Measurements from ENCODE around the gene DIS3L2. TPM values are rescaled to one million over a fixed set of nuclear protein-coding genes. Genes with fewer than 3 reads are reported as not detected.
A peak's percentile ranks its signal among the peaks of the same experiment; 100 is the strongest.
"Not testable (repeated sequence)": the region's sequence is repeated elsewhere in the genome, so short reads cannot be mapped to it uniquely, and the experiment has no call there.

Gene DIS3L2
- total and polyA plus RNA-seq, 8 donors: 13.0 to 24.0 (median 16.8) TPM

- no peak for ATAC-seq
- H3K36me3 ChIP-seq: no peaks in the 10 kb centered on the region
- no peaks in the 10 kb centered on the region for H3K27me3 ChIP-seq
- no peak for FAIRE-seq
- intact Hi-C loops (cut with DNase I): loop anchor here in 1 of 3 donors (10.0 kb wide), 1 partner anchor 417 kb away; no protein-coding TSS in a partner anchor
- DNase-seq: peak in 1 of 6 donors; percentile 45
- H3K9me3 ChIP-seq: no peaks in the 10 kb centered on the region
- H3K4me1 ChIP-seq: peaks cover 0 to 16% (median 0%) of the 10 kb centered on the region in 3 donors
- no peak for TF ChIP-seq CTCF (IDR thresholded peaks at IDR 0.05)
- no peak overlapping the region for H3K4me3 ChIP-seq
- 94 to 98% methylated on average over 9 of the region's 9 CpGs for WGBS, 2 donors
- H3K27ac ChIP-seq: no peak overlapping the region
Measured at GRCh38 chr2:232321817-232322559, 360.5 kb downstream of the DIS3L2 start.

GRCh38 chr2:232322560-232323327, 361.2 kb downstream of the DIS3L2 start:
- WGBS, 2 donors: 92 to 96% methylated on average over 18 of the region's 18 CpGs
- Histone ChIP-seq H3K27ac (no peak overlapping the region), H3K36me3 (no peaks in the 10 kb centered on the region), H3K9me3 (no peaks in the 10 kb centered on the region), H3K27me3 (no peaks in the 10 kb centered on the region), H3K4me3 (no peak overlapping the region), H3K4me1 (peaks cover 0 to 16% (median 0%) of the 10 kb centered on the region in 3 donors)
- ATAC-seq (no peak), DNase-seq (peak in 1 of 6 donors; percentile 47), FAIRE-seq (no peak)
- no peak for TF ChIP-seq CTCF (IDR thresholded peaks at IDR 0.05)
- intact Hi-C loops (cut with DNase I): loop anchor here in 1 of 3 donors (10.0 kb wide), 1 partner anchor 418 kb away; no protein-coding TSS in a partner anchor

GRCh38 chr2:232323328-232323650, 361.8 kb downstream of the DIS3L2 start:
- DNase-seq (no peak), ATAC-seq (no peak)

GRCh38 chr2:232323967-232324366, 362.5 kb downstream of the DIS3L2 start:
- ATAC-seq (peak in 1 of 4 donors; percentile 14), DNase-seq (peak in 1 of 6 donors; percentile 22)
- 93 to 94% methylated on average over 6 of the region's 6 CpGs for WGBS, 2 donors
- intact Hi-C loops (cut with DNase I): loop anchor here in 1 of 3 donors (10.0 kb wide), 1 partner anchor 419 kb away; no protein-coding TSS in a partner anchor
- peaks cover 0 to 16% (median 0%) of the 10 kb centered on the region in 3 donors for H3K4me1 ChIP-seq
- not testable (repeated sequence) for H3K9me3 ChIP-seq, H3K4me3 ChIP-seq, H3K27me3 ChIP-seq, FAIRE-seq, H3K27ac ChIP-seq, H3K36me3 ChIP-seq

More at GRCh38 chr2:232323328-232323650, 361.8 kb downstream of the DIS3L2 start:
- 95 to 98% methylated on average over 4 of the region's 4 CpGs for WGBS, 2 donors
- H3K4me3 ChIP-seq: no peak overlapping the region
- no peaks in the 10 kb centered on the region for H3K9me3 ChIP-seq
- intact Hi-C loops (cut with DNase I): loop anchor here in 1 of 3 donors (10.0 kb wide), 1 partner anchor 418 kb away; no protein-coding TSS in a partner anchor
- H3K27ac ChIP-seq: no peak overlapping the region
- no peak for FAIRE-seq
- H3K4me1 ChIP-seq: peaks cover 0 to 16% (median 0%) of the 10 kb centered on the region in 3 donors
- no peak for TF ChIP-seq CTCF (IDR thresholded peaks at IDR 0.05)
- H3K36me3 ChIP-seq: no peaks in the 10 kb centered on the region
- H3K27me3 ChIP-seq: no peaks in the 10 kb centered on the region

- no peak overlapping the region for H3K4me3 ChIP-seq
- intact Hi-C loops (cut with DNase I): loop anchor here in 2 of 3 donors (5.0 to 10.0 kb wide), 2 partner anchors 397 to 420 kb away; partner anchors contain the start of gene NPPC (in 1 of the 2)
- no peak overlapping the region for H3K27ac ChIP-seq
- H3K4me1 ChIP-seq: peaks cover 0 to 10% (median 0%) of the 10 kb centered on the region in 3 donors
- DNase-seq (peak in 1 of 6 donors; percentile 13), FAIRE-seq (no peak), ATAC-seq (no peak)
- no peak for TF ChIP-seq CTCF (IDR thresholded peaks at IDR 0.05)
- no peaks in the 10 kb centered on the region for H3K27me3 ChIP-seq
- no peaks in the 10 kb centered on the region for H3K36me3 ChIP-seq
- 89 to 93% methylated on average over 4 of the region's 4 CpGs for WGBS, 2 donors
- no peaks in the 10 kb centered on the region for H3K9me3 ChIP-seq
Measured at GRCh38 chr2:232324778-232325177, 363.3 kb downstream of the DIS3L2 start.

Data from pancreas (tissue), 10 donors.